Endothelial cell of umbilical vein (primary cell): ENCODE measurements around the gene VPS54. TPM values are rescaled to one million over a fixed set of nuclear protein-coding genes. Genes with fewer than 3 reads are reported as not detected.

Experiments used
- BruUV-seq: library from RNA; stranded (reverse); fragments of 400-500 nt; replicated peaks from 2 replicates; lab custom pipeline; 2021; lab: Mats Ljungman, UMichigan
- CTCF ChIA-PET: fragments of 300-600, 350-600 bp; sonication (Branson Sonifier 250); formaldehyde crosslinking; loops from one replicate; lab custom pipeline; 2021; ENCODE audit warnings: antibody characterized with exemption, inconsistent platforms; lab: Charles Lee
- POLR2A ChIA-PET: fragments of 300-600, 350-600 bp; sonication (Branson Sonifier 250); formaldehyde crosslinking; loops from one replicate; lab custom pipeline; 2021; ENCODE audit warnings: antibody characterized with exemption, inconsistent platforms; lab: Charles Lee
- DNase-seq: peaks from one replicate; pipeline ENCODE4 v3.0.0-alpha.2; 2011; ENCODE audit warnings: low read depth, low spot score
- FAIRE-seq: peaks from 2 replicates; lab custom pipeline; 2011; peaks lifted over from hg19 to GRCh38; lab: Jason Lieb, UNC
- H2AFZ ChIP-seq: 2 replicates; pipeline ENCODE4 v1.6.0; 2012; ENCODE audit warnings: low read depth, low read length, control low read depth, inconsistent platforms
- H3K27ac ChIP-seq: 2 replicates; pipeline ENCODE4 v1.5.1; 2011; ENCODE audit warnings: low read depth, mild to moderate bottlenecking, control low read depth, low read length, moderate library complexity; ENCODE audit not compliant: insufficient read depth
- H3K27me3 ChIP-seq, 2 experiments: 2 replicates each; pipeline versions ENCODE4 v1.6.0 to v1.6.1; 2011; ENCODE audit warnings: low read length in 2 of 2, mixed read lengths in 1 of 2; ENCODE audit not compliant: control insufficient read depth in 2 of 2, insufficient read depth in 2 of 2
- H3K36me3 ChIP-seq, 2 experiments: 2 replicates in 1 of 2; 3 replicates in 1 of 2; pipeline ENCODE4 v1.5.1; 2011; ENCODE audit warnings: low read length in 2 of 2, mild to moderate bottlenecking in 1 of 2, moderate library complexity in 1 of 2; ENCODE audit not compliant: control insufficient read depth in 2 of 2, insufficient read depth in 2 of 2; ENCODE audit errors: extremely low read depth in 1 of 2
- H3K4me1 ChIP-seq: 3 replicates; pipeline ENCODE4 v1.5.1; 2011; ENCODE audit warnings: mild to moderate bottlenecking, low read length; ENCODE audit not compliant: control insufficient read depth, insufficient read depth; ENCODE audit errors: extremely low read depth
- H3K4me2 ChIP-seq: 2 replicates; pipeline ENCODE4 v1.6.1; 2011; ENCODE audit warnings: low read length, control low read depth, mixed read lengths; ENCODE audit not compliant: insufficient read depth
- H3K4me3 ChIP-seq, 3 experiments: fragments of 200-600 bp in 1 of 3; sonication (generic), shearing (Covaris generic) in 1 of 3; replicated peaks in 1 of 3; 2 replicates each; pipeline ENCODE4 v1.5.1; 2011 to 2016; ENCODE audit warnings: control low read depth in 3 of 3, low read length in 3 of 3, mild to moderate bottlenecking in 2 of 3, inconsistent platforms in 1 of 3, low read depth in 1 of 3, moderate library complexity in 1 of 3; ENCODE audit not compliant: insufficient read depth in 1 of 3
- H3K79me2 ChIP-seq: 2 replicates; pipeline ENCODE4 v1.6.0; 2012; ENCODE audit warnings: low read length, inconsistent platforms; ENCODE audit not compliant: control insufficient read depth, insufficient read depth
- H3K9ac ChIP-seq: replicated peaks from 2 replicates; pipeline ENCODE3; 2011; ENCODE audit warnings: low read length, control low read depth; ENCODE audit not compliant: insufficient read depth; ENCODE audit errors: extremely low read depth
- H3K9me1 ChIP-seq: replicated peaks from 3 replicates; pipeline ENCODE4 v1.6.0; 2011; ENCODE audit warnings: mild to moderate bottlenecking, low read length; ENCODE audit not compliant: control insufficient read depth, insufficient read depth; ENCODE audit errors: extremely low read depth
- H3K9me3 ChIP-seq: replicated peaks from 2 replicates; pipeline ENCODE4 v1.5.1; 2012; ENCODE audit warnings: low read length, inconsistent platforms; ENCODE audit not compliant: control insufficient read depth, insufficient read depth
- H4K20me1 ChIP-seq: replicated peaks from 2 replicates; pipeline ENCODE3; 2011; ENCODE audit warnings: mild to moderate bottlenecking, low read length; ENCODE audit not compliant: control insufficient read depth, insufficient read depth; ENCODE audit errors: extremely low read depth
- EZH2 ChIP-seq: IDR thresholded peaks from 2 replicates; pipeline ENCODE4 v1.6.1; 2012; ENCODE audit warnings: borderline replicate concordance, low read depth, mild to moderate bottlenecking, moderate library complexity, low read length, inconsistent platforms; ENCODE audit not compliant: severe bottlenecking
- FOS ChIP-seq: IDR thresholded peaks from 2 replicates; pipeline ENCODE4 v1.6.1; 2011; ENCODE audit warnings: mild to moderate bottlenecking, low read length, moderate library complexity, borderline replicate concordance; ENCODE audit not compliant: insufficient read depth
- GATA2 ChIP-seq: IDR thresholded peaks from 2 replicates; pipeline ENCODE4 v1.7.0; 2011; ENCODE audit warnings: low read depth, mild to moderate bottlenecking, moderate library complexity, mixed read lengths, low read length; ENCODE audit not compliant: insufficient read length, insufficient read depth
- JUN ChIP-seq: IDR thresholded peaks from 2 replicates; pipeline ENCODE4 v1.6.1; 2011; ENCODE audit warnings: borderline replicate concordance, low read depth; ENCODE audit not compliant: insufficient read length, insufficient read depth
- MYC ChIP-seq: IDR thresholded peaks from one replicate; pipeline ENCODE4 v1.6.1; 2011; ENCODE audit warnings: mild to moderate bottlenecking, low read depth, low read length
- POLR2A ChIP-seq: IDR thresholded peaks from 2 replicates; pipeline ENCODE4 v1.6.1; 2012; ENCODE audit warnings: low read depth, mild to moderate bottlenecking, control low read depth, low read length
- POLR2AphosphoS5 ChIP-seq: IDR thresholded peaks from 2 replicates; pipeline ENCODE4 v1.6.1; 2012; ENCODE audit warnings: low read depth, mild to moderate bottlenecking, control low read depth, low read length, moderate library complexity; ENCODE audit not compliant: insufficient read depth
- dilution Hi-C: fragments of 300-500 bp; cut with MboI; formaldehyde crosslinking; loops from one replicate; pipeline ENCODE4 v1.15.0; 2019; ENCODE audit warnings: low sequenced_read_pairs; ENCODE audit not compliant: extremely low pct_ligation_motif_present
- intact Hi-C: fragments of 100-400 bp; cut with micrococcal nuclease; formaldehyde crosslinking; loops from one replicate; pipeline ENCODE4 v1.10.0; 2022
- polyA plus RNA-seq, 4 experiments: library from polyadenylated mRNA; depleted of rRNA in 3 of 4; stranded (reverse) in 3 of 4; unstranded in 1 of 4; fragments of >200 nt; gene quantifications; 2 replicates each; pipeline versions ENCODE4 v1.2.1 to v1.2.3, GENCODE V29; 2011 to 2012; ENCODE audit warnings: missing spikeins in 1 of 4
- total RNA-seq: library from RNA; stranded (reverse); gene quantifications from 2 replicates; pipeline ENCODE4 v1.2.3, GENCODE V29; 2021

VPS54 gene
- total and polyA plus RNA-seq, 2 donors (not counting 3 experiments of a cell fraction or from before 2014, with no cell fraction given), result 6.3 to 17.7 TPM

GRCh38 chr2:64052463-64053241, 33.4 kb upstream of the VPS54 start:
- H3K9ac ChIP-seq, result peak overlapping the region; percentile 56
- peak overlapping the region; percentile 32 for H2AFZ ChIP-seq
- no peaks in the 10 kb centered on the region for H3K9me3 ChIP-seq
- H3K4me1 ChIP-seq, result peaks cover 28% of the 10 kb centered on the region
- no peaks in the 10 kb centered on the region for H3K27me3 ChIP-seq
- H4K20me1 ChIP-seq, result no peaks in the 10 kb centered on the region
- dilution Hi-C loops (no loop called here), intact Hi-C loops (loop anchor here (1.0 to 5.0 kb wide), 5 partner anchors 12 to 352 kb away; partner anchors contain the start of gene PELI1)
- no peaks in the 10 kb centered on the region for H3K36me3 ChIP-seq
- H3K4me3 ChIP-seq, result peak overlapping the region in 1 of 3 experiments; percentile 20
- ChIA-PET POLR2A (no interaction called here), CTCF (interaction anchor here (1.0 to 9.7 kb wide), 4 partner anchors 10 to 276 kb away, joined by 3 to 388 read pairs (median 12); no protein-coding TSS in a partner anchor)
- H3K27ac ChIP-seq, result peak overlapping the region; percentile 96
- BruUV-seq, result TSS peak; percentile 94
- FAIRE-seq, result peak; percentile 95
- TF ChIP-seq EZH2 (no peak), MYC (no peak), FOS (peak; percentile 56), JUN (peak; percentile 72), GATA2 (peak; percentile 51), POLR2A (no peak), POLR2AphosphoS5 (peak; percentile 63)
- no peaks in the 10 kb centered on the region for H3K79me2 ChIP-seq
- peak overlapping the region; percentile 71 for H3K4me2 ChIP-seq
- DNase-seq, result peak; percentile 94
- H3K9me1 ChIP-seq, result no peaks in the 10 kb centered on the region
